HEK293 (cell line): Measurements from ENCODE around the gene CDYL2.

Experiments used
- CTCF ChIA-PET: fragments of 350-600 bp; formaldehyde crosslinking; extraction: SDS; loops from one replicate; lab custom pipeline; 2021; ENCODE audit warnings: antibody characterized with exemption; lab: Yijun Ruan, JAX
- POLR2A ChIA-PET: fragments of 300-600 bp; formaldehyde crosslinking; extraction: SDS; loops from one replicate; lab custom pipeline; 2020; ENCODE audit warnings: antibody characterized with exemption, inconsistent platforms; lab: Yijun Ruan, JAX
- H3K27ac ChIP-seq: fragments of 200-500 bp; sonication (Bioruptor generic); 2 replicates; pipeline ENCODE4 v1.5.1; 2014; ENCODE audit warnings: low read depth, low read length, control low read depth, inconsistent platforms; ENCODE audit errors: extremely low read depth
- H3K36me3 ChIP-seq, 2 experiments: fragments of 200-500 bp in 1 of 2; sonication (Bioruptor generic) in 1 of 2; 1 replicate in 1 of 2; 2 replicates in 1 of 2; pipeline ENCODE4 v1.5.1; 2014 to 2017; ENCODE audit warnings: inconsistent platforms in 2 of 2, low read length in 2 of 2; ENCODE audit not compliant: control insufficient read depth in 2 of 2, insufficient read depth in 1 of 2
- H3K4me1 ChIP-seq: fragments of 200-500 bp; sonication (Bioruptor generic); 2 replicates; pipeline ENCODE4 v1.5.1; 2014; ENCODE audit warnings: mild to moderate bottlenecking, low read length, inconsistent platforms; ENCODE audit not compliant: control insufficient read depth, insufficient read depth
- H3K4me3 ChIP-seq: 2 replicates; pipeline ENCODE4 v1.5.1; 2011; ENCODE audit warnings: low read depth, mild to moderate bottlenecking, control low read depth, low read length, moderate library complexity
- H3K9me3 ChIP-seq: fragments of 200-500 bp; sonication (Bioruptor generic); 2 replicates; pipeline ENCODE4 v1.5.1; 2014; ENCODE audit warnings: low read depth, low read length, inconsistent platforms; ENCODE audit not compliant: control insufficient read depth, insufficient read depth
- INSM2 ChIP-seq: fragments of 450-650 bp; formaldehyde crosslinking; IDR thresholded peaks from 2 replicates; pipeline ENCODE4 v1.5.1; 2016; ENCODE audit warnings: missing biosample characterization, missing genetic modification characterization
- KLF1 ChIP-seq: fragments of 450-650 bp; formaldehyde crosslinking; IDR thresholded peaks from 2 replicates; pipeline ENCODE4 v1.5.1; 2016; ENCODE audit warnings: missing biosample characterization, missing genetic modification characterization
- PATZ1 ChIP-seq: fragments of 450-650 bp; formaldehyde crosslinking; IDR thresholded peaks from 2 replicates; pipeline ENCODE4 v1.5.1; 2016; ENCODE audit warnings: missing biosample characterization, missing genetic modification characterization
- PRDM10 ChIP-seq: fragments of 450-650 bp; formaldehyde crosslinking; IDR thresholded peaks from 2 replicates; pipeline ENCODE4 v1.5.1; 2016; ENCODE audit warnings: missing biosample characterization, missing genetic modification characterization
- WT1 ChIP-seq: fragments of 450-650 bp; formaldehyde crosslinking; IDR thresholded peaks from 2 replicates; pipeline ENCODE4 v1.5.1; 2016; ENCODE audit warnings: missing biosample characterization, missing genetic modification characterization
- ZBTB20 ChIP-seq: fragments of 450-650 bp; formaldehyde crosslinking; IDR thresholded peaks from 2 replicates; pipeline ENCODE4 v1.5.1; 2016; ENCODE audit warnings: missing biosample characterization, missing genetic modification characterization
- ZNF140 ChIP-seq: fragments of 450-650 bp; formaldehyde crosslinking; IDR thresholded peaks from 2 replicates; pipeline ENCODE4 v1.5.1; 2016; ENCODE audit warnings: missing biosample characterization, missing genetic modification characterization
- ZNF24 ChIP-seq: fragments of 450-650 bp; formaldehyde crosslinking; IDR thresholded peaks from 2 replicates; pipeline ENCODE4 v1.5.1; 2016; ENCODE audit warnings: missing biosample characterization, missing genetic modification characterization
- ZNF341 ChIP-seq: fragments of 450-650 bp; formaldehyde crosslinking; IDR thresholded peaks from 2 replicates; pipeline ENCODE4; 2016; ENCODE audit warnings: low read depth, missing biosample characterization, missing genetic modification characterization
- ZNF37A ChIP-seq: fragments of 450-650 bp; IDR thresholded peaks from 2 replicates; pipeline ENCODE4 v1.5.1; 2018; ENCODE audit warnings: missing biosample characterization, missing genetic modification characterization
- ZNF510 ChIP-seq: fragments of 450-650 bp; formaldehyde crosslinking; IDR thresholded peaks from 2 replicates; pipeline ENCODE4 v1.5.1; 2018; ENCODE audit warnings: mild to moderate bottlenecking, missing genetic modification characterization, missing biosample characterization; ENCODE audit not compliant: insufficient replicate concordance
- ZNF518A ChIP-seq: fragments of 450-650 bp; formaldehyde crosslinking; conservative IDR thresholded peaks from 2 replicates; pipeline ENCODE4 v1.5.1; 2016; ENCODE audit warnings: low read depth, missing biosample characterization, missing genetic modification characterization
- ZNF654 ChIP-seq: fragments of 450-650 bp; formaldehyde crosslinking; IDR thresholded peaks from 2 replicates; pipeline ENCODE4 v1.5.1; 2016; ENCODE audit warnings: low read depth, missing biosample characterization, missing genetic modification characterization
- TF ChIP-seq, protein P1 (sequence below): fragments of 450-650 bp; formaldehyde crosslinking; IDR thresholded peaks from 2 replicates; pipeline ENCODE4 v1.5.1; 2016; ENCODE audit warnings: missing biosample characterization, missing genetic modification characterization

The CDYL2 gene

GRCh38 chr16:80744856-80745255 is 59.5 kb downstream of the CDYL2 start (continued):
- TF ChIP-seq INSM2 (tag by site-specific recombination), result no peak
- no peak for TF ChIP-seq ZNF518A (tag by site-specific recombination)
- TF ChIP-seq ZNF341, result no peak
- TF ChIP-seq PATZ1 (tag by site-specific recombination), result no peak
- TF ChIP-seq, protein P1, sequence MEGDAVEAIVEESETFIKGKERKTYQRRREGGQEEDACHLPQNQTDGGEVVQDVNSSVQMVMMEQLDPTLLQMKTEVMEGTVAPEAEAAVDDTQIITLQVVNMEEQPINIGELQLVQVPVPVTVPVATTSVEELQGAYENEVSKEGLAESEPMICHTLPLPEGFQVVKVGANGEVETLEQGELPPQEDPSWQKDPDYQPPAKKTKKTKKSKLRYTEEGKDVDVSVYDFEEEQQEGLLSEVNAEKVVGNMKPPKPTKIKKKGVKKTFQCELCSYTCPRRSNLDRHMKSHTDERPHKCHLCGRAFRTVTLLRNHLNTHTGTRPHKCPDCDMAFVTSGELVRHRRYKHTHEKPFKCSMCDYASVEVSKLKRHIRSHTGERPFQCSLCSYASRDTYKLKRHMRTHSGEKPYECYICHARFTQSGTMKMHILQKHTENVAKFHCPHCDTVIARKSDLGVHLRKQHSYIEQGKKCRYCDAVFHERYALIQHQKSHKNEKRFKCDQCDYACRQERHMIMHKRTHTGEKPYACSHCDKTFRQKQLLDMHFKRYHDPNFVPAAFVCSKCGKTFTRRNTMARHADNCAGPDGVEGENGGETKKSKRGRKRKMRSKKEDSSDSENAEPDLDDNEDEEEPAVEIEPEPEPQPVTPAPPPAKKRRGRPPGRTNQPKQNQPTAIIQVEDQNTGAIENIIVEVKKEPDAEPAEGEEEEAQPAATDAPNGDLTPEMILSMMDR (tag by site-specific recombination), result no peak
- TF ChIP-seq ZBTB20 (tag by site-specific recombination), result no peak
- no peak for TF ChIP-seq ZNF510 (tag by site-specific recombination)
- TF ChIP-seq ZNF654 (tag by site-specific recombination), result no peak
- no peak for TF ChIP-seq ZNF37A (tag by site-specific recombination)

DNA sequence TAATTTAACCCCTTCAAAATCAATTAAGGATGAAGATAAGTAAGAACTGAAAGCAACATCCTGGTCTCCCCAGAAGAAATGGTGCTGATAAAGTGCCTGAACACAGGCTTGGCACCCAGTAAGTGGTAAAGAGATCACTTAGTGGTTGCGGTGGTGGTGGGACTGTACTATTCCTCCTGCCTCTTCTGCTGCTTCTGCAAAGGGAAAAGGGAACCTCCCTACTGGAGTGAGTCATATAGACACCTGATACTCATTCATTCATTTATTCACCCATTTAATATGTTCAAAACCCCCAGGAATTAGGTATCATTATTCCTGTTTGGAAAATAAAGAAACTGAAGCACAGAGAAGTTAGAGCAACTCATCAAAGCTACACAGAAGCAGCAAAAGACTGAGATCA is 60.6 kb downstream of the CDYL2 start:
- POLR2A ChIA-PET, result no interaction called here
- CTCF ChIA-PET, result interaction anchor here (0.6 to 1.6 kb wide), 2 partner anchors 118 to 216 kb away, joined by 3 read pairs; no protein-coding TSS in a partner anchor
- no peak overlapping the region for H3K27ac ChIP-seq
- TF ChIP-seq ZNF140 (tag by site-specific recombination) (no peak), KLF1 (tag by site-specific recombination) (peak; percentile 44), WT1 (0 out of 2 replicates have a peak, but pooled peaks have one; percentile 13), PRDM10 (tag by site-specific recombination) (peak; percentile 42; the same call in 1 of the 2 replicates), ZNF24 (tag by site-specific recombination) (0 out of 2 replicates have a peak, but pooled peaks have one; percentile 65)
- no peaks in the 10 kb centered on the region for H3K36me3 ChIP-seq
- H3K4me3 ChIP-seq, result no peak overlapping the region
- H3K4me1 ChIP-seq, result no peaks in the 10 kb centered on the region
- H3K9me3 ChIP-seq, result no peaks in the 10 kb centered on the region
